HG03175 (cell line): Measurements from ENCODE around the gene EBNA1BP2.
"Not testable (repeated sequence)": the region's sequence is repeated elsewhere in the genome, so short reads cannot be mapped to it uniquely, and the experiment has no call there.

ENCODE experiments used
- ATAC-seq: cut with Tn5 transposase; IDR thresholded peaks from one replicate; pipeline ENCODE4 v1.9.1; 2021; ENCODE audit warnings: mild to moderate bottlenecking, moderate library complexity; ENCODE audit not compliant: unreplicated experiment

EBNA1BP2 gene

DNA sequence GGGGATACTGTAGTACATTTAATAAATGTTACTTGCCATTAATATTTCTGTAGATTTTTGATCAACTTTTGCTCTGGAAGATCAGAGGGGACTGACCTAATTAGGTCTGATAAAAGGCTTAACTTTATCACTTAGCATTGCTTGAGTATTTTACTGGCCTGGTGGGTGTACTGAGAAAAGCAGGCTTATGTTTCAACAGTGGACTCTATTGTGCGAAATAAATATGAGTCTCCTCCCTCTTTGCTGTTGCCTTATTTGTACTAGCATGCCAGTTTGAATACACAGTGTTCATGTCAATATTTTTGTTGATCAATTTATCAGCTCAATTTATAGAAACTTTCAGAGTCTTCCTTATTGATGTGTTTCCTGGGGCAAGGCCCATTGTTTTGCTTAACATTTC is 49.1 kb downstream of the EBNA1BP2 start:
- ATAC-seq: no peak

DNA sequence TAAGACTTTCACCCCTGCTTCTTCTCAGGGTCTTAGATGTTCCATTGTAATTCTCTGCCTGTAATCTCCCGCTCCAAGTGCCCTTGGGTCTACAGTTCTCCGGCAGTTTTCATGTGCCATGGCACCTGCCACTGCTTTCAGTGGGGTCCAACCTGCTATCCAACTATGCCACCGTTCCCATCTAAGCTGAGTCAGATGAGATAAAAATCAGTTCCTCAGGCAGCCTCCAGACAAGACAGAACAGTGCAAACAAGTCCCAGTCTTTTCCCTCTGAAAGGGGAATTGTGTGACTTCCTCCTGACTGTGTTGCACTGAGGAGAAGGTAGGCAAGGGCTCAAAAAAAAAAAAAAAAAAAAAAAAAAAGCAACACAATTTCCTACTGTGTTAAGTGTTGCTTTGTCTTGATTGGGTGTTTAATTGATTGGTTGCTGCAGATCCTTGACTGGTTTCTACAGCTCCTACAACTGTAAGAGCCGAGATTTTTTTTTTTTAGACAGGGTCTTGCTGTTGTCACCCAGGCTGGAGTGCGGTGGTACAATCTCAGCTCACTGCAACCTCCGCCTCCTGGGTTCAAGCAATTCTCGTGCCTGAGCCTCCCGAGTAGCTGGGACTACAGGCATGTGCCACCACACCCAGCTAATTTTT is 50.7 kb downstream of the EBNA1BP2 start:
- no peak for ATAC-seq

DNA sequence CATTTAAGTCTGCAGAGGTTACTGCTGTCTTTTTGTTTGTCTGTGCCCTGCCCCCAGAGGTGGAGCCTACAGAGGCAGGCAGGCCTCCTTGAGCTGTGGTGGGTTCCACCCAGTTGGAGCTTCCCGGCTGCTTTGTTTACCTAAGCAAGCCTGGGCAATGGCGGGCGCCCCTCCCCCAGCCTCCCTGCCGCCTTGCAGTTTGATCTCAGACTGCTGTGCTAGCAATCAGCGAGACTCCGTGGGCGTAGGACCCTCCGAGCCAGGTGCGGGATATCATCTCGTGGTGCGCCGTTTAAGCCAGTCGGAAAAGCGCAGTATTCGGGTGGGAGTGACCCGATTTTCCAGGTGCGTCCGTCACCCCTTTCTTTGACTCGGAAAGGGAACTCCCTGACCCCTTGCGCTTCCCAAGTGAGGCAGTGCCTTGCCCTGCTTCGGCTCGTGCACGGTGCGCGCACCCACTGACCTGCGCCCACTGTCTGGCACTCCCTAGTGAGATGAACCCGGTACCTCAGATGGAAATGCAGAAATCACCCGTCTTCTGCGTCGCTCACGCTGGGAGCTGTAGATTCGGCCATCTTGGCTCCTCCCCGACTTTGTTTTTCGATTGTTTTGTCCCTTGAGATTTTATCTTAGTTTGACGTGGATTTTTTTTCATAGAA is 52.0 kb downstream of the EBNA1BP2 start:
- not testable (repeated sequence) for ATAC-seq
